Thyroid gland (tissue), 4 donors: ENCODE results near the gene RAB13. TPM values are rescaled to one million over a fixed set of nuclear protein-coding genes. Genes with fewer than 3 reads are reported as not detected.
"Not testable (repeated sequence)": the region's sequence is repeated elsewhere in the genome, so short reads cannot be mapped to it uniquely, and the experiment has no call there.

ENCODE experiments used
- DNase-seq, 2 donors: peaks; one replicate each; pipeline ENCODE4 v3.0.0-alpha.2; 2019
- H3K27ac ChIP-seq, 3 donors: fragments of 200-600 bp; sonication (generic); 1 replicate in 2 of 3; 2 replicates in 1 of 3; pipeline ENCODE4 v1.5.1; 2016 to 2019; ENCODE audit warnings: mild to moderate bottlenecking in 1 of 3, moderate library complexity in 1 of 3
- H3K27me3 ChIP-seq: fragments of 200-600 bp; sonication (generic); one replicate; pipeline ENCODE4 v1.5.1; 2019
- H3K36me3 ChIP-seq, 2 donors: fragments of 200-600 bp; sonication (generic); one replicate each; pipeline ENCODE4 v1.5.1; 2016 to 2019
- H3K4me1 ChIP-seq, 2 donors: fragments of 200-600 bp; sonication (generic); one replicate each; pipeline ENCODE4 v1.5.1; 2017 to 2019
- H3K4me3 ChIP-seq, 3 donors: fragments of 200-600 bp; sonication (generic); replicated peaks in 1 of 3; 1 replicate in 2 of 3; 2 replicates in 1 of 3; pipeline ENCODE4 v1.5.1; 2016; ENCODE audit warnings: mild to moderate bottlenecking in 1 of 3
- H3K9me3 ChIP-seq: fragments of 200-600 bp; sonication (generic); one replicate; pipeline ENCODE4 v1.5.1; 2017
- POLR2A ChIP-seq, 2 donors: fragments of 450-650 bp; IDR thresholded peaks; one replicate each; pipeline ENCODE4 v1.6.1; 2017; ENCODE audit warnings: antibody characterized with exemption in 2 of 2, mild to moderate bottlenecking in 2 of 2, moderate library complexity in 1 of 2
- WGBS, 2 donors: methylation state at CpG; one replicate each; pipeline ENCODE4 v1.1.5; 2017; 5-methylcytosine and 5-hydroxymethylcytosine counted together
- intact Hi-C: fragments of 100-400 bp; cut with DNase I; formaldehyde crosslinking; loops from one replicate; pipeline ENCODE4 v1.15.1; 2023
- total RNA-seq, 4 donors: library from RNA; depleted of rRNA; stranded (reverse); fragments of >200 nt; gene quantifications; one replicate each; pipeline ENCODE4 v1.2.3, GENCODE V29; 2016
- TF ChIP-seq, protein P1 (sequence below), 6 experiments: fragments of 200-600 bp in 3 of 6; fragments of 450-650 bp in 3 of 6; sonication (generic) in 3 of 6; IDR thresholded peaks; one replicate each; pipeline ENCODE4 v1.5.1; 2016 to 2019; ENCODE audit warnings: antibody characterized with exemption in 6 of 6, mild to moderate bottlenecking in 2 of 6, inconsistent platforms in 1 of 6, moderate library complexity in 1 of 6

The RAB13 gene
- 10 to 100 TPM; 30.6 to 48.2 (median 38.1) TPM for total RNA-seq

DNA sequence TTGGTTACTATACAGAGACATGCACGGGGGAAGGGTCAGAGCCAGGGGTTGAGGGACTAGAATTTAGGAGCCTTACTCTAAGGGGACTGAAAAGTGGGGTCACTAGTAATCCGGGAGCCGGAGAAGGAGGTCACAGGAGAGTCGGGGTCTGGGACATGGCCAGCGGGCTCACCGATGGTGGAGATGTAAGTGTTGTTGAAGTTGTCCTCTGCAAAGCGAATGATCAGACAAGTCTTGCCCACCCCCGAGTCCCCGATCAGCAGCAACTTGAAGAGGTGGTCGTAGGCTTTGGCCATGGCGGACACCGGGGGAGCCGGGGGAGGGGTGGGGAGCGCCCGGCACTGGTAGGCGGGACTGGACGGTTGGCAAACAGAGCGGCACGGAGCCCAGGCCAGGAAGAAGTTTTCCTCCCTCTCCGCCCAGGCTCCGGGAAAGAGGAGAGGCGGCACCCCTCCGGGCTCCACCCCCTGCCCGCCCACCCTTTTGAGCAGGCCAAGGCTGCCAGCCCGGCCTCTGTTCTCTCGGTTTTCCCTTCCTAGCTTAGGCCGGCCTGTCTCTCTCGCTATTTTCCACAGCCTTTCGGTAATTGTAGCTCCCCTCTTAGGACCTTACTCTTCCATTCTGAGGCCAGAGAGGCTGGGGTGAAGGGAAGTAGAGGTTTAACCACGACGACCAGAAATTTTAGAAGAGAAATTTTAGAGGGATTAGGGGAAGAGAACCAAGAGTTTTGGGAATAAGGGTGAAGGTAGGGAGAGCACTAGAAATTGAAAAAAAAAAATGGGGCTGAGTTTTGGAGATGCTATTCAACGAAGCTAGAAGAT is at the start of gene RAB13:
RAB13 (minus strand) TSS at position 399 of the 821 bp plus-strand sequence; CDS start at position 296, 103 bp downstream.
- Histone ChIP-seq H3K4me3 (peak within 1 kb of the TSS; percentile 39 to 47 (median 45)), H3K36me3 (peaks cover 0 to 2% of the 10 kb centered on the region in 2 donors), H3K9me3 (no peaks in the 10 kb centered on the region), H3K27me3 (no peaks in the 10 kb centered on the region), H3K4me1 (peaks cover 12 to 24% of the 10 kb centered on the region in 2 donors), H3K27ac (peak within 1 kb of the TSS; percentile 74 to 94 (median 85))
- peak in 1 of 2 donors; percentile 46 for TF ChIP-seq POLR2A (IDR thresholded peaks at IDR 0.05)
- TF ChIP-seq, protein P1, sequence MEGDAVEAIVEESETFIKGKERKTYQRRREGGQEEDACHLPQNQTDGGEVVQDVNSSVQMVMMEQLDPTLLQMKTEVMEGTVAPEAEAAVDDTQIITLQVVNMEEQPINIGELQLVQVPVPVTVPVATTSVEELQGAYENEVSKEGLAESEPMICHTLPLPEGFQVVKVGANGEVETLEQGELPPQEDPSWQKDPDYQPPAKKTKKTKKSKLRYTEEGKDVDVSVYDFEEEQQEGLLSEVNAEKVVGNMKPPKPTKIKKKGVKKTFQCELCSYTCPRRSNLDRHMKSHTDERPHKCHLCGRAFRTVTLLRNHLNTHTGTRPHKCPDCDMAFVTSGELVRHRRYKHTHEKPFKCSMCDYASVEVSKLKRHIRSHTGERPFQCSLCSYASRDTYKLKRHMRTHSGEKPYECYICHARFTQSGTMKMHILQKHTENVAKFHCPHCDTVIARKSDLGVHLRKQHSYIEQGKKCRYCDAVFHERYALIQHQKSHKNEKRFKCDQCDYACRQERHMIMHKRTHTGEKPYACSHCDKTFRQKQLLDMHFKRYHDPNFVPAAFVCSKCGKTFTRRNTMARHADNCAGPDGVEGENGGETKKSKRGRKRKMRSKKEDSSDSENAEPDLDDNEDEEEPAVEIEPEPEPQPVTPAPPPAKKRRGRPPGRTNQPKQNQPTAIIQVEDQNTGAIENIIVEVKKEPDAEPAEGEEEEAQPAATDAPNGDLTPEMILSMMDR (IDR thresholded peaks at IDR 0.05): no peak
- 1 to 3% methylated on average over 32 of the region's 32 CpGs for WGBS, 2 donors
- intact Hi-C loops: loop anchor here (5.0 to 10.0 kb wide), 2 partner anchors 189 to 311 kb away; partner anchors contain the start of genes ILF2 and NPR1
- peak; percentile 91 for DNase-seq

DNA sequence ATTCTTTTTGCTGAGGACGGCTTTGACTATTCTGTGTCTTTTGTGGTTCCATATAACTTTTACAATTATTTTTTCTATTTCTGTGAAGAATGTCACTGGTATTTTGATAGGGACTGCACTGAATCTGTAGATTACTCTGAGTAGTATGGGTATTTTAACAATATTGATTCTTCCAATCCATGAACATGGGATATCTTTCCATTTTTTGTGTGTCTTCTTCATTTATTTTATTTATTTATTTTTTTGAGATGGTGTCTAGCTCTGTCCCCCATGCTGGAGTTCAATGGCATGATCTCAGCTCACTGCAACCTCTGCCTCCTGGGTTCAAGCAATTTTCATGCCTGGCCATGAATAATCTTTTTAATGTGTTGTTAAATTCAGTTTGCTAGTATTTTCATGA is 47.6 kb upstream of the RAB13 start:
- DNase-seq, H3K9me3 ChIP-seq, intact Hi-C loops, H3K4me1 ChIP-seq, H3K36me3 ChIP-seq, H3K27ac ChIP-seq, H3K4me3 ChIP-seq, H3K27me3 ChIP-seq: not testable (repeated sequence)
- WGBS, 2 donors: 86 to 97% methylated on average over 1 of the region's 1 CpG

DNA sequence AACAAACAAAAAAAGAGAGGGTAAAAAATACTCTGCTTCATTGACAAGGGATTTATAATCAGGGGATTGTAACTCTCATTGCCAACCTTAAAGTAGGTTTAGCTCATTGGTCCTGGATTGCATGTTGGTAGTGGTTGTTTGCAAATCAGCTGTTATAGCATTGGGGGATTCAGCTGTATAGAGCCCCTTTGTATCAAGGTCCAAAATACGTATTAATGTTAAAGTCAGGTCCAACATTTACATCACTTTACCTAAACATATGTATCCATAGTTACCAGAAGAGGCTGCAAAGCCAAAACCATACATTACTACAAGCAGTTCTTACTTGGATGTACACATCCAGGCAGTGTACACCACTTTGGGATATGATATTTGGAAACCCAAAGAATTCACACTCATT is 33.8 kb upstream of the RAB13 start:
- TF ChIP-seq POLR2A (IDR thresholded peaks at IDR 0.05): no peak
- TF ChIP-seq, protein P1 (IDR thresholded peaks at IDR 0.05): no peak

DNA sequence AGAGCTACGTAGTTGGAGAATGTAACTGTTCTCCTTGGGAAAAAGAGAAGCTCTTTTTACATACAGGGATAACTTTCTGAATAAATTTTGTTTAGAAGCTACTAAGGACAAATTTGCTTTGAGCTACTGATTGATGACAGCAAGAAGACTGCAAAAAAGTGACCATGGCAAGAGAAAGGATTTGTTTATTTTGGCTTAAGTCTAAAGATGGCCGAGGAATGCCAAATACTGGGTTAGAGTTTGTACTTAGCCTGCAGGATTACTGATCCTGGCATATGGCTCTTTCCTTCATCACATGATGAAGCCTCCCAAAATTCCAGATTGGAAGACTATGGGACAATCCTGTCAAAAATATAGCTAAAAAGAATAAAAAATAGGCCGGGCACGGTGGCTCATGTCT is 33.1 kb upstream of the RAB13 start:
- Histone ChIP-seq H3K36me3 (no peaks in the 10 kb centered on the region), H3K27ac (no peak overlapping the region), H3K4me3 (no peak overlapping the region), H3K27me3 (no peaks in the 10 kb centered on the region), H3K4me1 (no peaks in the 10 kb centered on the region), H3K9me3 (no peaks in the 10 kb centered on the region)
- 72 to 73% methylated on average over 4 of the region's 4 CpGs for WGBS, 2 donors
- no peak for DNase-seq
- intact Hi-C loops: no loop called here
- TF ChIP-seq, protein P1 (IDR thresholded peaks at IDR 0.05): no peak

More for the DNA sequence above, 33.8 kb upstream of the RAB13 start:
- whole genome bisulfite sequencing, 2 donors: 82 to 85% methylated on average over 1 of the region's 1 CpG
- Histone ChIP-seq H3K27me3 (no peaks in the 10 kb centered on the region), H3K9me3 (no peaks in the 10 kb centered on the region), H3K36me3 (no peaks in the 10 kb centered on the region), H3K4me3 (no peak overlapping the region), H3K4me1 (no peaks in the 10 kb centered on the region), H3K27ac (no peak overlapping the region)
- DNase-seq: no peak
- intact Hi-C loops: no loop called here

DNA sequence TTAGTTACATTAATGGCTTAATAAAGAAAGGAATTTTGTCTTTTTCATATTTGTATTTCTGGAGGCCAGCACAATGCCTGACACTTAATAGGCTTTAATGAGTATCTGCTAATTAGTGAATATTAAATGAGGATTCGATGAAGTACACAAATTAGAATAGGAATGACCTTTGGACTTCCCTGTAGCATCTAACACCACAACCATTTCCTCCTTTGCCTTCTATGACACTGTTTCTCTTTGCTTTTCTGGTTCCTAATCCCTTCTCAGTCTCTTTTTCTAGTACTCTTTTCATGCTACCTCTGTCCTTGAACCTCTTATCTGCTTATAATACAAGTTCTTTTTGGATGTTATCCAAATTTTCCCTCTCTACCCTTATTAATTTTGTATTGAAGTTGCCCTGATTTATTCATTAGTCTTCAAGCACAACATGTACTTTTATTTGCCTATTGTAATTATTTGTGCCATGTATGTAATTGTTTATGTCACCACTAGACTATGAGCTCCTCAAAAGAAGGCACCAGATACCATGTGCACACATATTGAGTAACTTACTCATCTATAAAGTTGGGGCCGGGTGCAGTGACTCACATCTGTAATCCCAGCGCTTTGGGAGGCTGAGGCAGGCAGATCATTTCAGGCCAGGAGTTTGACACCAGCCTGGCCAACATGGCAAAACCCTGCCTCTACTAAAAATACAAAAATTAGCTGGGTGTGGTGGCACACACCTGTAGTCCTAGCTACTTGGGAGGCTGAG is 28.2 kb upstream of the RAB13 start:
- intact Hi-C loops: no loop called here
- H3K4me1 ChIP-seq: no peaks in the 10 kb centered on the region
- H3K27ac ChIP-seq: no peak overlapping the region
- H3K4me3 ChIP-seq: no peak overlapping the region
- no peak for DNase-seq
- WGBS, 2 donors: 89 to 93% methylated on average over 3 of the region's 3 CpGs
- no peaks in the 10 kb centered on the region for H3K9me3 ChIP-seq
- TF ChIP-seq, protein P1 (IDR thresholded peaks at IDR 0.05): no peak
- TF ChIP-seq POLR2A (IDR thresholded peaks at IDR 0.05): no peak
- no peaks in the 10 kb centered on the region for H3K27me3 ChIP-seq
- no peaks in the 10 kb centered on the region for H3K36me3 ChIP-seq

DNA sequence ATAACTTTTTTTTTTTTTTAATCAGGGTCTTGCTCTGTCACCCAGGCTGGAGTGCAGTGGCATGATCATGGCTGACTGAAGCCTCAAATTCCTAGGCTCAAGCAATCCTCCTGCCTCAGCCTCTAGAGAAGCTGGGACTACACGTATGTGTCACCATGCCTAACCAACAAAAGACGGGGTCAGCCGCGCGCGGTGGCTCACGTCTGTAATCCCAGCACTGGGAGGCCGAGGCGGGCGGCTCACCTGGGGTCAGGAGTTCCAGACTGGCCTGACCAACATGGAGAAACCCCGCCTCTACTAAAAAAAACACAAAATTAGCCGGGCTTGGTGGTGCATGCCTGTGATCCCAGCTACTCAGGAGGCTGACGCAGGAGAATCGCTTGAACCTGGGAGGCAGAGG is 26.4 kb upstream of the RAB13 start:
- WGBS, 2 donors: 92 to 93% methylated on average over 13 to 14 of the region's 14 CpGs

More for the DNA sequence above, 26.4 kb upstream of the RAB13 start:
- H3K27ac ChIP-seq, H3K27me3 ChIP-seq, intact Hi-C loops, H3K9me3 ChIP-seq, DNase-seq, H3K4me1 ChIP-seq, H3K4me3 ChIP-seq, H3K36me3 ChIP-seq: not testable (repeated sequence)
